SHP77 (cell line): Measurements from ENCODE around the gene HOXD8.

Experiments
- DNase-seq, 2 experiments: peaks; one replicate each; lab custom pipeline; 2025; lab: John Stamatoyannopoulos, UW

The HOXD8 gene

GRCh38 chr2:176174382-176174823 is 44.9 kb downstream of the HOXD8 start:
- DNase-seq, result no peak

GRCh38 chr2:176174824-176175708 is 45.6 kb downstream of the HOXD8 start:
- DNase-seq, result no peak

GRCh38 chr2:176175709-176176607 is 46.5 kb downstream of the HOXD8 start:
- no peak for DNase-seq

GRCh38 chr2:176177580-176178037 is 48.1 kb downstream of the HOXD8 start:
- no peak for DNase-seq

DNA sequence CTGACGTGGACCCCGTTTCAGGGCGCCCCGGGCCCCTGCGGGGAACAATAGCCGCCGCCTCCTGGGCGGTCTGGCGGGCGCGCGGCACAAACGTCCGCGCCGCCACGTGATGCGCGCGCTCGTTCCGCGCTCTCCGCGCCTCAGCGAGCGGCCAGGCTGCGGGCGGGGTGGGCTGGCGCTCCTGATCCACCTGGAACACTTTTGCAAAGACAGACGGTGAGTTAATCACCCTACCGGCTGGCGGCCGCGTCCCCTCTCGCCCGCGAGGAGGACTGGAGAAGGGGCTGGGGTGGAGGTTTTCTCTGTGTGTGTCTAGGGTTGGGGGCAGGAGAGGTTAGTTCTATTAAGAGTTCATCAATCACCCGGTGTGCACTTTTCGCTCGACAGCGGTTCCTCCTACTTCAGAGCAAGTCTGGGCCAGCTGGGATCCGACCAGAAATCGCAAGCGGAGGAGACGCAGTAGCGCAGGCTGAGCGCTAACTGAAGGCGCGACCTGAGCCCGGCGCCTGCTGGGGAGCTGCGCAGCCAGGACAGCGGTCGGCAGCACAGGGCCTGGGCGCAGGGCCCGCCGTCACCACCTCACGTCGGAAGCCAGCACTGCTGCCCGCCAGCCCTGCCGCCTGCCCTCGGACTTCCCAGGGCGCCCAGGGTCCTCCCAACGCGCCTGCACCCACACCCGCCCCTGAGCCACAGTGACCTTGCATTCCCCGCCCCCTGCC is 48.7 kb downstream of the HOXD8 start:
- DNase-seq, result no peak

DNA sequence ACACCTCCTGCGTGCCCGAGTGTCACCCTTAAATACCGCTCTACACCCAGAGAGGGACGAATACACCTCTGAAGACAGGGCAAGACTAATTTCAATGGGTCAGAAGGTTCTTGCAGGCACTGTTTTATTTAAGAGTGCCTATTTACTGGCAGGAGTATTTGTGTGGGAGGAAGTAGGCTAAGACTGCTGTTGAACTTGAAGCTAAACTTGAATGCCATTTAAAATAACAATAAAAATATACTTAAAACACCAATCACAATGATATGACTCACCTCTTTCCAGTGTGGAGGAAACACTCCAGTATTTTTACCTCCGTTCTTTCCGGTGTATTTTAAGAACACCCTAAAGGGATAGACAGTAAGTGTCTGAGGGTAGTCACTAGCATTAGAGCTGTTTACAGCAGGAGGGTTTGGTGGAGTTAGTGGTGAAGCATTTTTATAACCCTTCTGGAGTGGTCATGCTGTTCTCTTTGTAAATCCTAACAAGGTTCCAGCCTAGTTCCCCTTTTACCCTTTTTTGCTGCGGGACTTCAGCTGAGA is 49.3 kb downstream of the HOXD8 start:
- DNase-seq, result no peak

DNA sequence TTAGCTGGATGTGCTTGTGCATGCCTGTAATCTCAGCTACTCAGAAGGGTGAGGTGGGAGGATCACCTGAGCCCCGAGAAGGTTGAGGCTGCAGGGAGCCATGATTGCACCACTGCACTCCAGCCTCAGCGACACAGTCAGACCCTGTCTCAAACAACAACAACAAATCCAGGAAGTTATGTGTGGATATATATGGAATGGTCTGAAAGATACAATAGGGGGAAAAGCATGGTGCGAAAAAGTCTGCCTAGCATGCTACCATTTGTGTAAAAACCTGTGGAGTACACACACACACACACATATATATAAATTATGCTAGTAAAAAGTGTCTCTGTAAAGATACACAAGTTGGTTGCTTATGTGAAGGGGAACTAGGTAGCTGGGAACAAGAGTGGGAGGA is 52.0 kb downstream of the HOXD8 start:
- no peak for DNase-seq
